ENCODE results near the gene CHAC1.

GRCh38 chr15:40915679-40916078 is 37.6 kb upstream of the CHAC1 start:
- TF ChIP-seq, protein P1, sequence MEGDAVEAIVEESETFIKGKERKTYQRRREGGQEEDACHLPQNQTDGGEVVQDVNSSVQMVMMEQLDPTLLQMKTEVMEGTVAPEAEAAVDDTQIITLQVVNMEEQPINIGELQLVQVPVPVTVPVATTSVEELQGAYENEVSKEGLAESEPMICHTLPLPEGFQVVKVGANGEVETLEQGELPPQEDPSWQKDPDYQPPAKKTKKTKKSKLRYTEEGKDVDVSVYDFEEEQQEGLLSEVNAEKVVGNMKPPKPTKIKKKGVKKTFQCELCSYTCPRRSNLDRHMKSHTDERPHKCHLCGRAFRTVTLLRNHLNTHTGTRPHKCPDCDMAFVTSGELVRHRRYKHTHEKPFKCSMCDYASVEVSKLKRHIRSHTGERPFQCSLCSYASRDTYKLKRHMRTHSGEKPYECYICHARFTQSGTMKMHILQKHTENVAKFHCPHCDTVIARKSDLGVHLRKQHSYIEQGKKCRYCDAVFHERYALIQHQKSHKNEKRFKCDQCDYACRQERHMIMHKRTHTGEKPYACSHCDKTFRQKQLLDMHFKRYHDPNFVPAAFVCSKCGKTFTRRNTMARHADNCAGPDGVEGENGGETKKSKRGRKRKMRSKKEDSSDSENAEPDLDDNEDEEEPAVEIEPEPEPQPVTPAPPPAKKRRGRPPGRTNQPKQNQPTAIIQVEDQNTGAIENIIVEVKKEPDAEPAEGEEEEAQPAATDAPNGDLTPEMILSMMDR (conservative IDR thresholded peaks at IDR 0.05 in 1 of 2, IDR thresholded peaks at IDR 0.05 in 1 of 2; ENCODE audit: low read depth in 1 of 2, low read length in 2 of 2), result no peak
- TF ChIP-seq EZH2 (IDR thresholded peaks at IDR 0.05; ENCODE audit: low read length, missing control alignments), result no peak

Data from fibroblast of lung (primary cell).